ENCODE data around the gene ARID1B.

GRCh38 chr6:157225575-157225995, 448.4 kb downstream of the ARID1B start:
- TF ChIP-seq POLR2AphosphoS5 (IDR thresholded peaks at IDR 0.05; ENCODE audit: low read depth, low read length) (no peak), REST (IDR thresholded peaks at IDR 0.05; ENCODE audit: insufficient read depth in 1 of 2, low read depth in 2 of 2, low read length in 2 of 2) (no peak), TAF1 (IDR thresholded peaks at IDR 0.05; ENCODE audit: borderline replicate concordance, insufficient read depth, low read length) (no peak)
